Left lung (tissue), 14 donors: Measurements from ENCODE around the gene SLC2A4. TPM values are rescaled to one million over a fixed set of nuclear protein-coding genes. Genes with fewer than 3 reads are reported as not detected.

Source experiments
- ATAC-seq: fragments of 200-7000 bp; cut with Tn5 transposase; one replicate; pipeline ENCODE4 v1.9.1; 2020; ENCODE audit warnings: moderate library complexity
- DNase-seq, 4 donors: peaks; one replicate each; pipeline ENCODE4 v3.0.0-alpha.2; 2013 to 2020
- H3K27ac ChIP-seq, 2 donors: fragments of 200-600 bp; sonication (generic) in 1 of 2; one replicate each; pipeline versions ENCODE4 v1.5.0 to v1.8.0; 2020 to 2021
- H3K27me3 ChIP-seq, 2 donors: fragments of 200-600 bp; sonication (generic) in 1 of 2; one replicate each; pipeline versions ENCODE4 v1.5.0 to v1.8.0; 2020 to 2021
- H3K36me3 ChIP-seq, 2 donors: fragments of 200-600 bp; sonication (generic) in 1 of 2; one replicate each; pipeline versions ENCODE4 v1.5.0 to v1.8.0; 2020 to 2021
- H3K4me1 ChIP-seq, 2 donors: fragments of 200-600 bp; one replicate each; pipeline ENCODE4 v1.8.0; 2021
- H3K4me3 ChIP-seq, 2 donors: fragments of 200-600 bp; sonication (generic) in 1 of 2; one replicate each; pipeline versions ENCODE4 v1.5.0 to v1.8.0; 2020 to 2021; ENCODE audit warnings: mild to moderate bottlenecking in 1 of 2
- H3K9me3 ChIP-seq, 2 donors: fragments of 200-600 bp; sonication (generic) in 1 of 2; one replicate each; pipeline versions ENCODE4 v1.5.0 to v1.8.0; 2020 to 2021
- intact Hi-C, 2 donors: fragments of 100-400 bp; cut with DNase I; formaldehyde crosslinking; loops; one replicate each; pipeline versions ENCODE4 v1.11.2 to v1.14.2; 2022
- long read RNA-seq, 12 donors: library from polyadenylated mRNA in 2 of 12; unstranded in 2 of 12; transcript quantifications; one replicate each; pipeline ENCODE4 v2.0.0 and lab custom pipeline, GENCODE V29; 2019 to 2026
- polyA plus RNA-seq, 6 donors: library from polyadenylated mRNA; unstranded; fragments of 120-200 nt; gene quantifications; one replicate each; pipeline ENCODE4 v1.2.1, GENCODE V29; 2013; ENCODE audit not compliant: insufficient read length in 6 of 6
- total RNA-seq, 2 donors: library from RNA; stranded (reverse); fragmentation: NEBNext Ultra II Directional; extraction: Animal tissue kit (Norgen Biotek cat#: 25700); gene quantifications; one replicate each; pipeline ENCODE4 v1.2.1, GENCODE V29; 2021
- TF ChIP-seq, protein P1 (sequence below), 2 donors: fragments of 200-600 bp; sonication (generic) in 1 of 2; IDR thresholded peaks; one replicate each; pipeline versions ENCODE4 v1.5.0 to v1.8.0; 2021; ENCODE audit warnings: antibody characterized with exemption in 2 of 2
- donor health status: DM: no; HTN: yes; CAD: no.
- donor health status: DM: no; HTN: no; CAD: no.

The SLC2A4 gene
- total RNA-seq = under 1 TPM; 0.60 to 0.85 TPM
- polyA plus RNA-seq = 1 to 10 TPM in 4 of 6 donors, under 1 TPM in 2; 0.93 to 1.5 (median 1.3) TPM
- long read RNA-seq, donor 1 = 0 reads
- long read RNA-seq, donor 2 = 0 reads
- long read RNA-seq, donor 3, partial matches to known transcripts = 0 of 1 reads
- long read RNA-seq, donor 3, other reads (novel, unspliced or antisense) = 0 of 1 reads
- long read RNA-seq, donor 4, partial matches to known transcripts = 0 of 1 reads
- long read RNA-seq, donor 4, other reads (novel, unspliced or antisense) = 1 of 1 reads
- long read RNA-seq, donor 5, partial matches to known transcripts = 0 of 1 reads
- long read RNA-seq, donor 5, other reads (novel, unspliced or antisense) = 0 of 1 reads
- long read RNA-seq, donor 6 = 0 reads
- long read RNA-seq, donor 7 = 0 reads
- long read RNA-seq, donor 8, partial matches to known transcripts = 0 of 1 reads
- long read RNA-seq, donor 8, other reads (novel, unspliced or antisense) = 0 of 1 reads
- long read RNA-seq, donor 9 = 0 reads
- long read RNA-seq, donor 10, partial matches to known transcripts = 0 of 1 reads
- long read RNA-seq, donor 10, other reads (novel, unspliced or antisense) = 1 of 1 reads
- long read RNA-seq, donor 11 = 0 reads
- long read RNA-seq, donor 12, partial matches to known transcripts = 0 of 2 reads
- long read RNA-seq, donor 12, other reads (novel, unspliced or antisense) = 0 of 2 reads

DNA sequence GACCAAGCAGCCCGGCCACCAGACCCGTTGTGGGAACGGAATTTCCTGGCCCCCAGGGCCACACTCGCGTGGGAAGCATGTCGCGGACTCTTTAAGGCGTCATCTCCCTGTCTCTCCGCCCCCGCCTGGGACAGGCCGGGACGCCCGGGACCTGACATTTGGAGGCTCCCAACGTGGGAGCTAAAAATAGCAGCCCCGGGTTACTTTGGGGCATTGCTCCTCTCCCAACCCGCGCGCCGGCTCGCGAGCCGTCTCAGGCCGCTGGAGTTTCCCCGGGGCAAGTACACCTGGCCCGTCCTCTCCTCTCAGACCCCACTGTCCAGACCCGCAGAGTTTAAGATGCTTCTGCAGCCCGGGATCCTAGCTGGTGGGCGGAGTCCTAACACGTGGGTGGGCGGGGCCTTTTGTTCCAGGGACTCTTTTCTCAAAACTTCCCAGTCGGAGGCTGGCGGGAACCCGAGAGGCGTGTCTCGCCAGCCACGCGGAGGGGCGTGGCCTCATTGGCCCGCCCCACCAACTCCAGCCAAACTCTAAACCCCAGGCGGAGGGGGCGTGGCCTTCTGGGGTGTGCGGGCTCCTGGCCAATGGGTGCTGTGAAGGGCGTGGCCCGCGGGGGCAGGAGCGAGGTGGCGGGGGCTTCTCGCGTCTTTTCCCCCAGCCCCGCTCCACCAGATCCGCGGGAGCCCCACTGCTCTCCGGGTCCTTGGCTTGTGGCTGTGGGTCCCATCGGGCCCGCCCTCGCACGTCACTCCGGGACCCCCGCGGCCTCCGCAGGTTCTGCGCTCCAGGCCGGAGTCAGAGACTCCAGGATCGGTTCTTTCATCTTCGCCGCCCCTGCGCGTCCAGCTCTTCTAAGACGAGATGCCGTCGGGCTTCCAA, at the start of gene SLC2A4:
SLC2A4 (plus strand) TSS at position 645 of the 879 bp plus-strand sequence; CDS start at position 862, 217 bp downstream.
- H3K9me3 ChIP-seq = no peaks in the 10 kb centered on the region
- peak within 1 kb of the TSS; percentile 31 to 46 for H3K4me3 ChIP-seq
- H3K27me3 ChIP-seq = peaks cover 0 to 39% of the 10 kb centered on the region in 2 donors
- intact Hi-C loops = no loop called here
- DNase-seq (peak; percentile 77 to 96 (median 94)), ATAC-seq (peak; percentile 94)
- no peaks in the 10 kb centered on the region for H3K36me3 ChIP-seq
- peaks cover 17 to 24% of the 10 kb centered on the region in 2 donors for H3K4me1 ChIP-seq
- TF ChIP-seq, protein P1, sequence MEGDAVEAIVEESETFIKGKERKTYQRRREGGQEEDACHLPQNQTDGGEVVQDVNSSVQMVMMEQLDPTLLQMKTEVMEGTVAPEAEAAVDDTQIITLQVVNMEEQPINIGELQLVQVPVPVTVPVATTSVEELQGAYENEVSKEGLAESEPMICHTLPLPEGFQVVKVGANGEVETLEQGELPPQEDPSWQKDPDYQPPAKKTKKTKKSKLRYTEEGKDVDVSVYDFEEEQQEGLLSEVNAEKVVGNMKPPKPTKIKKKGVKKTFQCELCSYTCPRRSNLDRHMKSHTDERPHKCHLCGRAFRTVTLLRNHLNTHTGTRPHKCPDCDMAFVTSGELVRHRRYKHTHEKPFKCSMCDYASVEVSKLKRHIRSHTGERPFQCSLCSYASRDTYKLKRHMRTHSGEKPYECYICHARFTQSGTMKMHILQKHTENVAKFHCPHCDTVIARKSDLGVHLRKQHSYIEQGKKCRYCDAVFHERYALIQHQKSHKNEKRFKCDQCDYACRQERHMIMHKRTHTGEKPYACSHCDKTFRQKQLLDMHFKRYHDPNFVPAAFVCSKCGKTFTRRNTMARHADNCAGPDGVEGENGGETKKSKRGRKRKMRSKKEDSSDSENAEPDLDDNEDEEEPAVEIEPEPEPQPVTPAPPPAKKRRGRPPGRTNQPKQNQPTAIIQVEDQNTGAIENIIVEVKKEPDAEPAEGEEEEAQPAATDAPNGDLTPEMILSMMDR (IDR thresholded peaks at IDR 0.05) = no peak
- H3K27ac ChIP-seq = peak within 1 kb of the TSS; percentile 62 to 65

DNA sequence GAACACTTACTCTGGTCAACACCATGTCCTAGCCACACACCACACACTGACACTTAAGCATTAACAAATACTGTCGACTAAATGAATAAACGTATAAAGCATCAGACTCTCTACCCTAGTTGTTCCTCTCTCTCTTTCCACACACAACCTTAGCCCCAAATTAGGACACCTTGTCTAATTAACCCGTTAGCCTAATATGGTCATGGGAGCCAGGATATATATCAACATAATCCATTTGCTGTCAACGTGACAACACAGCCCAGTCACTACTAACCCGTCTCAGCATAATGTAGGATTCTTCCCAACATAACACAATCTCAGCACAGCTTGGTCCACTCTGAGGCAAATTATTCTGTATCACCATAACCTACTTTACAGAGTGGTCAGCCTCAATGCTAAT, 49.4 kb upstream of the SLC2A4 start:
- Histone ChIP-seq H3K4me1 (peaks cover 14 to 51% of the 10 kb centered on the region in 2 donors), H3K4me3 (peak overlapping the region in 1 of 2 donors; percentile 88), H3K36me3 (peaks cover 0 to 59% of the 10 kb centered on the region in 2 donors), H3K27ac (no peak overlapping the region), H3K9me3 (no peaks in the 10 kb centered on the region), H3K27me3 (no peaks in the 10 kb centered on the region)
- ATAC-seq (no peak), DNase-seq (no peak)
- TF ChIP-seq, protein P1 (IDR thresholded peaks at IDR 0.05) = no peak
- intact Hi-C loops = no loop called here

DNA sequence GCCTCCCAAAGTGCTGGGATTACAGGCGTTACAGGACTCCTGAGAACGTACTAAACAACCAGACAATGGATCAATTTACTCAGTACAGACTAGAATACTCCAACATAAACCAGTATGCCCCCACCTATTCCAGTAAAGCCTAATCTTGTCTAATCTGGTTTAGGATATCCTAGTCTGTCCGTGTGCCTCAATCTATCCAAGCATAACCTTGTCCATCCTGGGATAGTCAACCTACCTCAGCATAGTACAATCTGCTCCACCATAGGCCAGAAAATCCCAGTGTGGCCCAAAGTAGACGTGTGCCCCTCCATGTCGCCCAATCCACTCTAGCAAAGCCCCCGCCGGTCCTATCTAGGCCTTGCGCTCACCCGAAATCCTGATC, 47.8 kb upstream of the SLC2A4 start:
- H3K9me3 ChIP-seq = no peaks in the 10 kb centered on the region
- peaks cover 0 to 44% of the 10 kb centered on the region in 2 donors for H3K36me3 ChIP-seq
- intact Hi-C loops = no loop called here
- H3K27me3 ChIP-seq = no peaks in the 10 kb centered on the region
- TF ChIP-seq, protein P1 (IDR thresholded peaks at IDR 0.05) = no peak
- H3K4me3 ChIP-seq = peak overlapping the region; percentile 81 to 88
- H3K4me1 ChIP-seq = peaks cover 14 to 57% of the 10 kb centered on the region in 2 donors
- peak overlapping the region; percentile 84 to 90 for H3K27ac ChIP-seq
- DNase-seq (no peak), ATAC-seq (peak; percentile 10)

DNA sequence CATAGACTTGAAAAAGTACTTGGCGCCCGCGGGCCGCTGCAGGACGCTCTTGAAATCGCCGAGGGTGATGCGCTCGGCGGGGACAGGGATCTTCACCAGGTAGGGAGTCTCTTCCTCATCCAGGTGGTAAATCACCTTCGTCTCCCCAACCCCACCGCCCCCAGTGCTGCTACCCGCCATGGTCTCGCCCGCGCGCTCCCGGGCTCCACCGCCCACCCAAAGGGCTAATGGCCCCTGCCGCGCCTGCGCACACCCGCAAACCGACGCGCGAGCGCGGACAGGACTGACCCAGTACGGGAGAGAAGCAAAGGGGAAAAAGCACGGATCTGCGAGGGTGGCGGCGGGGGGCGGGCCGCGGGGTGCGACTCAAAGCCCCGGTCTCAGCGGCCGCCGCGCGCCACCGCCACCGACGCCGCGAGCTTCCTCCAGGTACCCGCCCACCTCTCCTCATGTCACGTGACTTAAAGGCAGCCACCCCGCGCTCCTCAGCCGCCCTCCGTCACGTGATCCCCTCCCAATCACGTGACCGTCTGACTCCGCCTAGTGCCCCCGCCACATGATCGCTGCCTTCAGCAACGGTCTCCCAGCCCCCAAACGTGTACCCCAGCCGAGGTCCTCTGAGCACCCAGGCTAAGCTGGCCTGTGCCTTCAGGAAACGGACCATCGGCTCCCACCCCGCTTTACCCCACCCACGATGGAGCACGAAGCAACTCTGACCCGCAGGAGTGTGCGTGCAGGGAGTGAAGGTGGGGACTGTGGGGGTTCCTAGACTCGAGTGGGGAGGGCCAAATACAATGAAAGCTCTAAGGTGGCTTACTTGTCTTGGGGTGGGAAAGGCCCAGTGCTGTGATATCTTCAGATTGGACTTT, 47.2 kb upstream of the SLC2A4 start, which contains the start of gene DVL2:
DVL2 (minus strand) TSS at position 435 of the 869 bp plus-strand sequence; CDS start at position 180, 255 bp downstream.
- ATAC-seq = peak; percentile 56
- peak; percentile 93 to 97 (median 96) for DNase-seq
- H3K9me3 ChIP-seq = no peaks in the 10 kb centered on the region
- peak within 1 kb of the TSS; percentile 81 to 88 for H3K4me3 ChIP-seq
- peaks cover 14 to 57% of the 10 kb centered on the region in 2 donors for H3K4me1 ChIP-seq
- H3K27ac ChIP-seq = peak within 1 kb of the TSS; percentile 84 to 90
- intact Hi-C loops = no loop called here
- TF ChIP-seq, protein P1 (IDR thresholded peaks at IDR 0.05) = no peak
- H3K27me3 ChIP-seq = no peaks in the 10 kb centered on the region
- H3K36me3 ChIP-seq = peaks cover 0 to 38% of the 10 kb centered on the region in 2 donors
